ENCODE data around the gene TNFRSF8. TPM values are rescaled to one million over a fixed set of nuclear protein-coding genes. Genes with fewer than 3 reads are reported as not detected.
"Not testable (repeated sequence)": the region's sequence is repeated elsewhere in the genome, so short reads cannot be mapped to it uniquely, and the experiment has no call there.

The TNFRSF8 gene
- total RNA-seq, 1 donor from 2014 or later: 2.2 TPM

DNA sequence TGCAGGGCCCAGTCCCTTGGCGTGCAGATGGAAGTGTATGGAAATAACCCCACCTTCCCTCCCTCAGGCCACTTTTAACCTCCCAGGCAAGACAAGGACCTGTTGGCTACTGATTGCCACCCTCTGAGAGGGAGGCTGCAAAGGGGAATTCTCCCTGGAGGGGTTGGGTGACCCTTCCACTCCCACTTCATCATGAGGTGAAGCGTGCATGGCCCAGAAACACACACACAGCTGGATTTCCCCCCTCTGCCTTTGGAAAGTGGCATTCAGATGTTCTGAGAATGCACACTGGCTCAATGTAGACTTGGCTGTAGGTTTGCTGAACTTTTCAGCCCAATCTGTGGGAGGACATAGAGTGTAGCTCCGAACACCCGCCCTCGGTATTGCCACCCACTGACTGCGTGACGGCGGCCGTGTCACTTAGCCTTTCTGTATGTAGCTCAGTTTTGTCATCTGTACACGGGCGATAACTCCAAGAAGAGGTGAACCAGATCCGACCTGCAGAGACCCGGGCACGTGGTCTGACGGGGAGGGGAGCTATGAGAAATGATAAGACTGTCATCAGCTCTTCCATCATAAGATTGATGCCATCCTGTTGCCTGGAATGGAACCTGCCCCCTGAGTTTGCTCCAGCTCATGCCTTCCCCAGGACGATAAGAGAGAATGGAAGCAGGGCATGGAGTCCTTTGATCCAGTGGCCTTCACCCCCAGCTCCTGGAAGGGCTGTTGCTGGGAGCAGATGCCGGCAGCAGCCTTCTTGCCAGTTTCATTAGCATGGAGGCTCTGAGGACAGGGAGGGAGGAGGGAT, 24.5 kb upstream of the TNFRSF8 start:
- H3K27me3 Mint-ChIP-seq: no peaks in the 10 kb centered on the region
- ChIA-PET CTCF (interaction anchor here (0.5 to 3.3 kb wide), 5 partner anchors 11 to 86 kb away, joined by 3 to 18 read pairs (median 3); no protein-coding TSS in a partner anchor), POLR2A (interaction anchor here (0.6 to 4.6 kb wide), 11 partner anchors 9 to 579 kb away, joined by 3 to 79 read pairs (median 7); partner anchors contain the start of genes DHRS3, MIIP and TNFRSF8)
- H3K4me1 Mint-ChIP-seq: peaks cover 38% of the 10 kb centered on the region
- no peak for DNase-seq
- no peak for ATAC-seq (ENCODE audit: low read depth)
- TF ChIP-seq, protein P1, sequence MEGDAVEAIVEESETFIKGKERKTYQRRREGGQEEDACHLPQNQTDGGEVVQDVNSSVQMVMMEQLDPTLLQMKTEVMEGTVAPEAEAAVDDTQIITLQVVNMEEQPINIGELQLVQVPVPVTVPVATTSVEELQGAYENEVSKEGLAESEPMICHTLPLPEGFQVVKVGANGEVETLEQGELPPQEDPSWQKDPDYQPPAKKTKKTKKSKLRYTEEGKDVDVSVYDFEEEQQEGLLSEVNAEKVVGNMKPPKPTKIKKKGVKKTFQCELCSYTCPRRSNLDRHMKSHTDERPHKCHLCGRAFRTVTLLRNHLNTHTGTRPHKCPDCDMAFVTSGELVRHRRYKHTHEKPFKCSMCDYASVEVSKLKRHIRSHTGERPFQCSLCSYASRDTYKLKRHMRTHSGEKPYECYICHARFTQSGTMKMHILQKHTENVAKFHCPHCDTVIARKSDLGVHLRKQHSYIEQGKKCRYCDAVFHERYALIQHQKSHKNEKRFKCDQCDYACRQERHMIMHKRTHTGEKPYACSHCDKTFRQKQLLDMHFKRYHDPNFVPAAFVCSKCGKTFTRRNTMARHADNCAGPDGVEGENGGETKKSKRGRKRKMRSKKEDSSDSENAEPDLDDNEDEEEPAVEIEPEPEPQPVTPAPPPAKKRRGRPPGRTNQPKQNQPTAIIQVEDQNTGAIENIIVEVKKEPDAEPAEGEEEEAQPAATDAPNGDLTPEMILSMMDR (IDR thresholded peaks at IDR 0.05): no peak
- no peaks in the 10 kb centered on the region for H3K36me3 Mint-ChIP-seq (ENCODE audit: low read depth)
- intact Hi-C loops (cut with micrococcal nuclease): no loop called here
- no peaks in the 10 kb centered on the region for H3K9me3 Mint-ChIP-seq
- H3K4me3 Mint-ChIP-seq: no peak overlapping the region
- H3K27ac Mint-ChIP-seq: peak overlapping the region; percentile 41

- POLR2A ChIA-PET: interaction anchor here (0.7 to 4.6 kb wide), 10 partner anchors 8 to 130 kb away, joined by 3 to 79 read pairs (median 12); partner anchors contain the start of genes MIIP and TNFRSF8
- DNase-seq (no peak), ATAC-seq (ENCODE audit: low read depth) (no peak)
- Mint-ChIP-seq H3K4me1 (peaks cover 40% of the 10 kb centered on the region), H3K4me3 (no peak overlapping the region), H3K27me3 (no peaks in the 10 kb centered on the region), H3K9me3 (no peaks in the 10 kb centered on the region), H3K27ac (peak overlapping the region; percentile 88), H3K36me3 (ENCODE audit: low read depth) (no peaks in the 10 kb centered on the region)
- intact Hi-C loops (cut with micrococcal nuclease): no loop called here
- CTCF ChIA-PET: interaction anchor here (0.5 to 3.3 kb wide), 4 partner anchors 13 to 85 kb away, joined by 3 to 18 read pairs (median 5); no protein-coding TSS in a partner anchor
- TF ChIP-seq, protein P1 (IDR thresholded peaks at IDR 0.05): no peak
Observed at GRCh38 chr1:12039164-12039525, 24.0 kb upstream of the TNFRSF8 start.

DNA sequence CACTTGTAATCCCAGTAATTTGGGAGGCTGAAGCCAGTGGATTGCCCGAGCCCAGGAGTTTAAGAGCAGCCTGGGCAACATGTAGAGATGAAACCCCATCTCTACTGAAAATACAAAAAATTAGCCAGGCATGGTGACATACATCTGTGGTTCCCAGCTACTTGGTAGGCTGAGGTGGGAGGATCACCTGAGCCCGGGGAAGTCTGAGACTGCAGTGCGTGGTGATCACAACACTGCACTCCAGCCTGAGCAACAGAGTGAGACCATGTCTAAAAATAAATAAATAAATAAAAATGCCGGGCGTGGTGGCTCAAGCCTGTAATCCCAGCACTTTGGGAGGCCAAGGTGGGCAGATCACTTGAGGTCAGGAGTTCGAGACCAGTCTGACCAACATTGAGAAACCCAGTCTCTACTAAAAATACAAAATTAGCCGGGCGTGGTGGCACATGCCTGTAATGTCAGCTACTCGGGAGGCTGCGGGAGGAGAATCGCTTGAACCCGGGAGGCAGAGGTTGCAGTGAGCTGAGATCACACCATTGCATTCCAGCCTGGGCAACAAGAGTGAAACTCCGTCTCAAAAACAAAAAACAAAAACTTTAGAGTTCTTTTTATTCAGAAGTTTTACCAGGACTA, 23.2 kb upstream of the TNFRSF8 start:
- not testable (repeated sequence) for H3K9me3 Mint-ChIP-seq; H3K36me3 Mint-ChIP-seq (ENCODE audit: low read depth); DNase-seq; H3K27me3 Mint-ChIP-seq
- ChIA-PET CTCF (interaction anchor here (1.0 to 3.3 kb wide), 4 partner anchors 11 to 85 kb away, joined by 4 to 18 read pairs (median 5); no protein-coding TSS in a partner anchor), POLR2A (interaction anchor here (0.5 to 4.6 kb wide), 16 partner anchors 9 to 945 kb away, joined by 3 to 79 read pairs (median 6); partner anchors contain the start of genes MIIP and TNFRSF8)
- H3K4me3 Mint-ChIP-seq: peak overlapping the region; percentile 73
- H3K27ac Mint-ChIP-seq: peak overlapping the region; percentile 88
- intact Hi-C loops (cut with micrococcal nuclease): loop anchor here (1.0 kb wide), 3 partner anchors 12 to 39 kb away; partner anchors contain the start of gene MIIP
- peak; percentile 54 for ATAC-seq (ENCODE audit: low read depth)
- H3K4me1 Mint-ChIP-seq: peaks cover 48% of the 10 kb centered on the region

- ATAC-seq (ENCODE audit: low read depth): peak; percentile 85
- Mint-ChIP-seq H3K36me3 (ENCODE audit: low read depth) (no peaks in the 10 kb centered on the region), H3K27me3 (no peaks in the 10 kb centered on the region), H3K4me3 (peak overlapping the region; percentile 73), H3K9me3 (no peaks in the 10 kb centered on the region), H3K4me1 (peaks cover 48% of the 10 kb centered on the region), H3K27ac (peak overlapping the region; percentile 88)
- ChIA-PET CTCF (interaction anchor here (1.0 to 3.3 kb wide), 3 partner anchors 10 to 38 kb away, joined by 4 to 18 read pairs (median 4); no protein-coding TSS in a partner anchor), POLR2A (interaction anchor here (0.5 to 4.6 kb wide), 17 partner anchors 9 to 170 kb away, joined by 3 to 79 read pairs (median 6); partner anchors contain the start of genes MIIP and TNFRSF8)
- no peak for DNase-seq
- TF ChIP-seq, protein P1 (IDR thresholded peaks at IDR 0.05): no peak
- intact Hi-C loops (cut with micrococcal nuclease): loop anchor here (1.0 kb wide), 3 partner anchors 12 to 39 kb away; partner anchors contain the start of gene MIIP
Observed at GRCh38 chr1:12040457-12041051, 22.5 kb upstream of the TNFRSF8 start.

DNA sequence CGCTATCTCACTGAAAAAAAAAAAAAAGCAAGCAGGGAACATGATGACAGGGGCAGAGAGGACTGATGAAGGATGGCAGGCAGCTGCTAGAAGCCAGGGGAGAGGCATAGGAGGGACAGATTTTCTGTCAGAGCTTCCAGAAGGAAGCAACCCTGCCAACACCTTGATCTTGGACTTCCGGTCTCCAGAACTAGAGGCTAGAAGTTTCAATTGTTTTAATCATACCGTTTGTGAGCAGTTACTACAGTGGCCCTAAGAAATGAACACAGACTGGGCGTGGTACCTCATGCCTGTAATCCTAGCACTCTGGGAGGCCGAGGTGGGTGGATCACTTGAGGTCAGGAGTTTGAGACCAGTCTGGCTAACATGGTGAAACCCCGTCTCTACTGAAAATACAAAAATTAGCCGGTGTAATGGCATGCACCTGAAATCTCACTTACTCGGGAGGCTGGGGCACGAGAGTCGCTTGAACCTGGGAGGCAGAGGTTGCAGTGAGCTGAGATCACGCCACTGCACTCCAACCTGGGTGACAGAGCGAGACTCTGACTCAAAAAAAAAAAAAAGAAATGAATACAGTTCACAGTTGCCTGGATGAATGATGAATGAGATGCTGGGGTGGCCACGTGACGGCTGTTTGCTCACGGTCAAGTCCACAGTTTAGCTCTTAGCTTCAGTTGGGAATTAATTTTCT, 18.8 kb upstream of the TNFRSF8 start:
- ATAC-seq (ENCODE audit: low read depth); H3K9me3 Mint-ChIP-seq; H3K4me3 Mint-ChIP-seq; H3K36me3 Mint-ChIP-seq (ENCODE audit: low read depth); DNase-seq; H3K27me3 Mint-ChIP-seq; intact Hi-C loops (cut with micrococcal nuclease): not testable (repeated sequence)
- POLR2A ChIA-PET: interaction anchor here (0.7 to 5.0 kb wide), 5 partner anchors 23 to 138 kb away, joined by 3 to 34 read pairs (median 5); no protein-coding TSS in a partner anchor
- Mint-ChIP-seq H3K4me1 (peaks cover 36% of the 10 kb centered on the region), H3K27ac (peak overlapping the region; percentile 70)
- CTCF ChIA-PET: interaction anchor here (1.1 kb wide), 1 partner anchor 20 kb away, joined by 3 read pairs; no protein-coding TSS in a partner anchor

Measured in activated B cell treated with CpG ODN at 0.5 μM for 24 hours (primary cell).